ENCODE measurements around the gene CADPS. TPM values are rescaled to one million over a fixed set of nuclear protein-coding genes. Genes with fewer than 3 reads are reported as not detected.

The CADPS gene
- polyA plus RNA-seq, 1 donor (not counting 4 experiments of a cell fraction or from before 2014, with no cell fraction given), result not detected

DNA sequence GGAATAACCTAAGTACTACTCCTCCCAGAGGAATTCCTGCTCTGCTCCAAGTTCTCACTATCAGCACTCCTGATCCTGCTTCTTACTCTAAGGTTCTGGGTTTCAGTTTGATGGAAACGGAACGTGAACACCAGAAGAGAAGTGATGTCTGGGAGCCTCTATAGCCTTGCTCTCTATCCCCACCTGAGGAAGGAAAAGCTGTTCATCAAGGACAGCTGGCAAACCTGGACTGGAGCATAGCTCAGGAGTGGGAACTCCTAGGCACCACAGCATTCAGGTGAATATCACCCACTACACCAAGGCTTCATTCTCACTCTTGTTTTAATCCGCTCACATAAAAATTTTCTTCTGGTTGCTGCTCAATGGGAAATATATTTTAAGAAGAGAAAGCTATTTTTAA, 13.0 kb upstream of the CADPS start:
- dilution Hi-C loops (cut with MboI; ENCODE audit: extremely low pct_ligation_motif_present, low sequenced_read_pairs), result no loop called here
- no peak overlapping the region for H3K4me3 ChIP-seq (ENCODE audit: control insufficient read depth in 2 of 3, extremely low read depth in 1 of 3, insufficient read depth in 2 of 3, low read depth in 1 of 3, low read length in 3 of 3)
- H4K20me1 ChIP-seq (ENCODE audit: control insufficient read depth, extremely low read depth, insufficient read depth, low read length), result no peaks in the 10 kb centered on the region
- no peaks in the 10 kb centered on the region for H3K9me3 ChIP-seq (ENCODE audit: control insufficient read depth, low read depth, low read length)
- H3K4me1 ChIP-seq (ENCODE audit: control insufficient read depth, extremely low read depth, insufficient read depth, low read length), result no peaks in the 10 kb centered on the region
- TF ChIP-seq, protein P1, sequence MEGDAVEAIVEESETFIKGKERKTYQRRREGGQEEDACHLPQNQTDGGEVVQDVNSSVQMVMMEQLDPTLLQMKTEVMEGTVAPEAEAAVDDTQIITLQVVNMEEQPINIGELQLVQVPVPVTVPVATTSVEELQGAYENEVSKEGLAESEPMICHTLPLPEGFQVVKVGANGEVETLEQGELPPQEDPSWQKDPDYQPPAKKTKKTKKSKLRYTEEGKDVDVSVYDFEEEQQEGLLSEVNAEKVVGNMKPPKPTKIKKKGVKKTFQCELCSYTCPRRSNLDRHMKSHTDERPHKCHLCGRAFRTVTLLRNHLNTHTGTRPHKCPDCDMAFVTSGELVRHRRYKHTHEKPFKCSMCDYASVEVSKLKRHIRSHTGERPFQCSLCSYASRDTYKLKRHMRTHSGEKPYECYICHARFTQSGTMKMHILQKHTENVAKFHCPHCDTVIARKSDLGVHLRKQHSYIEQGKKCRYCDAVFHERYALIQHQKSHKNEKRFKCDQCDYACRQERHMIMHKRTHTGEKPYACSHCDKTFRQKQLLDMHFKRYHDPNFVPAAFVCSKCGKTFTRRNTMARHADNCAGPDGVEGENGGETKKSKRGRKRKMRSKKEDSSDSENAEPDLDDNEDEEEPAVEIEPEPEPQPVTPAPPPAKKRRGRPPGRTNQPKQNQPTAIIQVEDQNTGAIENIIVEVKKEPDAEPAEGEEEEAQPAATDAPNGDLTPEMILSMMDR (optimal IDR thresholded peaks at IDR 0.05 in 1 of 3, IDR thresholded peaks at IDR 0.05 in 1 of 3, conservative IDR thresholded peaks at IDR 0.05 in 1 of 3; ENCODE audit: extremely low read depth in 1 of 3, insufficient read depth in 2 of 3, low read length in 3 of 3), result no peak
- no peak for TF ChIP-seq EZH2 (IDR thresholded peaks at IDR 0.05; ENCODE audit: low read length)
- H3K27me3 ChIP-seq (ENCODE audit: control insufficient read depth, extremely low read depth, insufficient read depth, low read length), result peaks cover 3% of the 10 kb centered on the region
- no peak overlapping the region for H2AFZ ChIP-seq (ENCODE audit: control insufficient read depth, low read length)
- H3K9ac ChIP-seq (ENCODE audit: control insufficient read depth, extremely low read depth, insufficient read depth, low read length), result no peak overlapping the region
- FAIRE-seq (no peak), DNase-seq (ENCODE audit: low read depth, low spot score) (no peak)
- H3K36me3 ChIP-seq (ENCODE audit: control insufficient read depth in 2 of 2, extremely low read depth in 1 of 2, insufficient read depth in 2 of 2, low read length in 2 of 2), result no peaks in the 10 kb centered on the region
- no peak overlapping the region for H3K27ac ChIP-seq (ENCODE audit: control insufficient read depth, insufficient read depth, low read length)
- no peaks in the 10 kb centered on the region for H3K9me1 ChIP-seq (ENCODE audit: control insufficient read depth, extremely low read depth, insufficient read depth, low read length)
- no peaks in the 10 kb centered on the region for H3K79me2 ChIP-seq (ENCODE audit: control insufficient read depth, insufficient read depth, low read length)
- H3K4me2 ChIP-seq (ENCODE audit: control insufficient read depth, extremely low read depth, insufficient read depth, low read depth, low read length), result no peak overlapping the region

DNA sequence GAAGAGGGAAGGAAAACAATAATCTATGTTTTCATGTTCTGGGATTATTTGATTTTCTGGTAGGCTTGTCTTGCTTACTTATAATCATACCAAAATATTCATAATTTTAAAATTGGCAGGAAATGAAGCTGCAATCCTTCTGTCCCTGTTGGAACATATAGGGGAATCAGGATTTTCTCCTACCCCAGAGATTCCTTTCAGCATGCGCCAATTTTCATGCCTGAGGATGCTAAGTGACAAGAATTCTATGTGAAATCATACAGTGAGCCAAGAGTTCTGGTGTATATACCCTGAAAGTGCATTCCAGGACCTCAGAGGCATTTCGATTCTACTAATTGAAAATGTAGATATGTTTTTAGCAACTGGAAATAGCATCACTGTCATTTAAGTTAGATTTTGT, 9.9 kb upstream of the CADPS start:
- no peaks in the 10 kb centered on the region for H3K79me2 ChIP-seq (ENCODE audit: control insufficient read depth, insufficient read depth, low read length)
- FAIRE-seq, result no peak
- no peak overlapping the region for H3K4me2 ChIP-seq (ENCODE audit: control insufficient read depth, extremely low read depth, insufficient read depth, low read depth, low read length)
- no peaks in the 10 kb centered on the region for H3K36me3 ChIP-seq (ENCODE audit: control insufficient read depth in 2 of 2, extremely low read depth in 1 of 2, insufficient read depth in 2 of 2, low read length in 2 of 2)
- TF ChIP-seq, protein P1 (optimal IDR thresholded peaks at IDR 0.05 in 1 of 3, IDR thresholded peaks at IDR 0.05 in 1 of 3, conservative IDR thresholded peaks at IDR 0.05 in 1 of 3; ENCODE audit: extremely low read depth in 1 of 3, insufficient read depth in 2 of 3, low read length in 3 of 3), result no peak
- TF ChIP-seq EZH2 (IDR thresholded peaks at IDR 0.05; ENCODE audit: low read length), result no peak
- peaks cover 3% of the 10 kb centered on the region for H3K27me3 ChIP-seq (ENCODE audit: control insufficient read depth, extremely low read depth, insufficient read depth, low read length)
- H3K9me3 ChIP-seq (ENCODE audit: control insufficient read depth, low read depth, low read length), result no peaks in the 10 kb centered on the region
- no peaks in the 10 kb centered on the region for H3K9me1 ChIP-seq (ENCODE audit: control insufficient read depth, extremely low read depth, insufficient read depth, low read length)
- H3K27ac ChIP-seq (ENCODE audit: control insufficient read depth, insufficient read depth, low read length), result no peak overlapping the region
- no peak overlapping the region for H2AFZ ChIP-seq (ENCODE audit: control insufficient read depth, low read length)
- dilution Hi-C loops (cut with MboI; ENCODE audit: extremely low pct_ligation_motif_present, low sequenced_read_pairs), result no loop called here
- no peak overlapping the region for H3K9ac ChIP-seq (ENCODE audit: control insufficient read depth, extremely low read depth, insufficient read depth, low read length)
- no peaks in the 10 kb centered on the region for H4K20me1 ChIP-seq (ENCODE audit: control insufficient read depth, extremely low read depth, insufficient read depth, low read length)
- DNase-seq (ENCODE audit: low read depth, low spot score), result no peak
- H3K4me3 ChIP-seq (ENCODE audit: control insufficient read depth in 2 of 3, extremely low read depth in 1 of 3, insufficient read depth in 2 of 3, low read depth in 1 of 3, low read length in 3 of 3), result no peak overlapping the region
- H3K4me1 ChIP-seq (ENCODE audit: control insufficient read depth, extremely low read depth, insufficient read depth, low read length), result no peaks in the 10 kb centered on the region
